Right forelimb (tissue), 1 donor: ENCODE results near the gene KATNIP.

Experiments
- DNase-seq: peaks from one replicate; pipeline ENCODE4 v3.0.0-alpha.2; 2018

KATNIP gene

DNA sequence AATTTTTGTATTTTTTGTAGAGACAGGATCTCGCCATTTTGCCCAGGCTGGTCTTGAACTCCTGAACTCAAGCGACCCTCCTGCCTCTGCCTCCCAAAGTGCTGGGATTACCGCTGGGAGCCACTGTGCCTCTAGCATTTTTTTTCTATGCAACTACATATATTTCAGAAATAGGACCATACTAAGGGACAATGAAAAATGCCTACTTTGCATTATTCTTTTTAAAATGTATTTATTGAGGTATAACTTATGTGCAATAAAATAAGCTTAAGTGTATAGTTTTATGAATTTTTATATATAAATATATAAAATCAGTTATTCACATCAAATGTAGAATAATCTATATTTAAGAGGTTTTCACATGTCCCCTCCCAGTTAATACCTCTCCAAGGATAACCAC is 38.1 kb downstream of the KATNIP start:
- DNase-seq, result no peak

DNA sequence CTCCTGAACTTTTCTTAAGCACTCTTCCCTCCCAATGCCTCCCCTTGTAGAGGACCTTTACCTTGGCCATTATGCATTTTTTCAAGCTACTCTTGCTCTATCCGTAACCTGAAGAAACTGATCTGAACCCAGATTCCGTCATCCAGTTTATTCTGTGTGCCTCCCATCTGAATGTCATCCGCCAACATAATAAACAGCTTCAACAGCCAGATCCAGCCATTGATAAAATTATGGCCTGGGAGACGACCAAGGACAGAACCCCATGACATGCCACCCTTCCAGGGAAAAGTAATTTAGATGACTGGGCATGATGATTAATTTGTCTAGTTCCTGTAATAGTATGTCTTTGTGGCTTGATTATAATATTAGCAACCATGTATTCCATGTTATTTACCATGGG is 41.9 kb downstream of the KATNIP start:
- no peak for DNase-seq

DNA sequence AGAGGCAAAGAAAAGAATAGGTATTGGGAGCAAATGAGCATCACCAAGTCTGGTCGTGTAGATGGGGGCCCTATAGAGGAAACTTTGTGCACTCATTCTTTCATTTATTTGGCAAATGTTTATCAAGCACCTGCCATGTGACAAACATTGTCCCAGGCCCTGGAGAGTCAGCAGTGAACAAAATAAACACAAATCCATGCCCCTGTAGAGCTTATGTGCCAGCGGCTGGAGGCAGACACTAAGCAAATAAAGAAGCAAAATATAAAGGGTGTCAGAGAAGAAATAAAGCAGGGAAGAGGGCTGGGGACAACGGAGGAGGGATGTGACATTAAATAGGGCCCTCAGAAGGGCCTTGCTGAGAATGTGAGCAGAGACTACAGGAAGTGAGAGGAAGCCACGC is 45.5 kb downstream of the KATNIP start:
- no peak for DNase-seq

DNA sequence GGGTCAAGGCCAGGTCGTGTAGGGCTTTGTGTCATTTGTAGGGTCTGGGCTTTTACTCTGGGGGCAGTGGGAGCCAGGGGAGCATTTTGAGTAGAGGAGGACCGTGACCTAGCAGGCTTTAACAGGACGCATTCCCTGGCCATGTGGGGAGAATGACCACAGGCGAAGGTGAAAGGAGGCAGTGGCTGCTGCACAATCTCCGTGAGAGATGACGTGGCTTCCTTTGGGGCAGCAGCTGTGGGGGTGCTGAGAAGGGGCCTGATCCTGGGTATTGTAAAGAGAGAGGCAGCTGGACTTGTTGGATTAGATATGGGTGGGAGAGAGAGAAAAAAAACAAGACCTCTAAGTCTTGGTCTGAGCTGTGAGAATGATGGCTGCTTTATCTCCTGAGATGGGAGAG is 46.0 kb downstream of the KATNIP start:
- no peak for DNase-seq

DNA sequence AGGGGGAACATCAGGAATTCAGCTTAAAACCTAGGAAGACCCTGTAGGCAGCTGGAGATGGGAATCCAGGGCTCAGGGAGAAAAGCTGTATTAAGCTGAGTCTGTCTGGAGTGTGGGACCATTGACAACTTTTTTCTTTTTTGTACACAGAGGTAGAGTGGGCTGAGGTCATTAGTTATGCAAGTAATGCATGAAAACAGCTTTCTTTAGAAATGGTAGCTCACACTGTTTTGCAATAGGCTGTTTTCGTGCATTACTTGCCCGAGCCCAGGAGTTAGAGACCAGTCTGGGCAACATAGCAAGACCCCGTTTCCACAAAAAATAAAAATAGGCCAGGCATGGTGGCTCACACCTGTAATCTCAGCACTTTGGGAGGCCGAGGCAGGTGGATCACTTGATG is 46.5 kb downstream of the KATNIP start:
- DNase-seq, result no peak

DNA sequence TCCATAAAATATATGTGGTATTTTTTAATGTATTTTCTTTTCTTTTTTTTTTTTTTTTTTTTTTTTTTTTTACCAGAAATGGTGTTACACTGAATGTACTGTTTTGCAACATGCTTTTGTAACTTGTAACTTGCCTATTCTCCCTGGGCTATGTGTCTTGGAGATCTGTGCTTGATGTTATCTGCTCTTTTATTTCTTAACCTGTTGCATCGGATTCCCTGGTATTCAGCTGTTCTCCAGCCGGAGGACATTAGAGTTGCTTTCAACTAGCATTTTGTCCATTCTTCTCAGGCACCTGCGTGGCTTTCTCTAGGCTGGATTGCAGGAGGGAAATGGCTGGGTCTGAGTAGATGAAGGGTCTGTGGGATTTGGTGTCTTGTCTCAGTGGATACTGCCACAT is 47.4 kb downstream of the KATNIP start:
- no peak for DNase-seq

DNA sequence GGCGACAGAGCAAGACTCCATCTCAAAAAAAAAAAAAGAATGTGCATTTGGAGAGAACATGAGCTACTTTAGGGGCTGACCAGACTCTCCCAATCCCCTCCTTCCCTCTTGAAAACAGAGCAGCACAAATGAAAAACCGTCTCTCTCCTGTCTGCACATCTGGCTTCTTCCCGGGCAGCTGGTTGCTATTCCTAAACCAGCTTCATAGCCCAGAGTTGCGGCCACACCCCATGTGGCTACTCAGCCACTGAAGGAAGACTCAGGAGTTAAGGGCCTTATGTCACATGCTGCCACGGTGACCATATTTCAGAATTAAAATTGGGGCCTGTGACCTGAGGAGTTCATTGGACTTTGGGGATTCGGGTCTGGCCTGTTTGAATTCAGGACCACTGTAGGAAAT is 48.3 kb downstream of the KATNIP start:
- DNase-seq, result no peak

DNA sequence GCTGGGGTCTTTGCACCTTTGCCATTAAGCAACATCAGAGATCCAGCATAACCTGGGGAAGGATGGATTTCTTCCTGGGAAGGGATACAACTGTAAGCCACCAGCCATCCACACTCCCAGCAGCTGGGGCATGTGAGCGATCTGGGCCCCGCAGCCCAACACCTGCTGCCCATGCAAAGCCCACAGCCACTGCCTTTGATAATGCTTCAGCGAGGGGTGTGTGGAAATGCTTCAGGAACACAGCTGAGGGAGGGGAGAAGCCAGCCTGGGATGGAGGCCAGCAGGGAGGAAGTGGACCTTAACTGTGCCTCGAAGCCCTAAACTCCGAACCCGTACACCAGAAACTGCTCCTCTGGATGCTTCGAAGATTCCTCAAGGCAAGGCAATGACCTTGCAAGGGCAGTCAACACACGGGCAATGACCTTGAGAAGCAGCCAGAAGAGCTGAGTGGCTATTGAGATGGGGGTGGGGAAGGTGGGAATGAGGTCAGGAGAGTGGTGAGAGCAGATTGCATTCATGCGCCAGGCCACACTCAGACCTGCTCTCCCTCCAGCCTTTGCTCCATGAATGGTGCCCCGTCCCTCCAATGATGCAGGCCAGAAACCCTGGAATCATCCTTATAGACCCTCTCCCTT is 49.1 kb downstream of the KATNIP start:
- DNase-seq, result peak; percentile 50

DNA sequence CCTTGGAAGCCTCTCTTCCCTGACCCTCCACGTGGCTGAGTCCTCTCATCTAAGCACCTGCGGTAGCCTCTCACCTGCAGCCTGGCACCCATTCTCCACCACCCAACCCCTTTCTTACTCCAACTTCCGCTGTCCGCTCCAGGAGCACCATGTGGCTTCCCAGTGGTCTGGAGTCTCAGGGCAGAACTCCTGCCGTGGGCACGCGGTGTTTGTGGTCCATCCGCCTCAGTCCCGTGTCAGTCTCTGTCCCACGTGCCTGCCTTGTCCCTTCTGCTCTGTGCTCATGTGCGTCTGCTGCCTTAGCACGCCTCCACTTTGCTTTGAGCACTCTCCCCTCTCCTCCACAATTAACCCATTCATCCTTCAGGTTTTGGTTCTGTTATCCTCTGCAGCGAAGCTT is 49.7 kb downstream of the KATNIP start:
- no peak for DNase-seq
